SJCRH30 (cell line): Measurements from ENCODE around the gene IFFO2. TPM values are rescaled to one million over a fixed set of nuclear protein-coding genes. Genes with fewer than 3 reads are reported as not detected.

Experiments
- DNase-seq, 2 experiments: peaks; one replicate each; pipeline ENCODE4 v3.0.0-alpha.2; 2015 to 2020
- H3K27ac ChIP-seq: fragments of 250-450 bp; sonication (Bioruptor Pico); 2 replicates; pipeline ENCODE4 v1.5.1; 2020; ENCODE audit warnings: mild to moderate bottlenecking, moderate library complexity
- H3K27me3 ChIP-seq: fragments of 250-450 bp; sonication (Bioruptor Pico); 2 replicates; pipeline ENCODE4 v1.5.1; 2020; ENCODE audit warnings: mild to moderate bottlenecking, moderate library complexity
- H3K36me3 ChIP-seq: fragments of 250-450 bp; sonication (Bioruptor Pico); 2 replicates; pipeline ENCODE4 v1.5.1; 2020; ENCODE audit warnings: mild to moderate bottlenecking, moderate library complexity
- H3K4me1 ChIP-seq: fragments of 250-450 bp; sonication (Bioruptor Pico); 2 replicates; pipeline ENCODE4 v1.5.1; 2020; ENCODE audit warnings: mild to moderate bottlenecking, moderate library complexity
- H3K4me3 ChIP-seq: fragments of 250-450 bp; sonication (Bioruptor Pico); 2 replicates; pipeline ENCODE4 v1.5.1; 2020; ENCODE audit warnings: mild to moderate bottlenecking, moderate library complexity
- H3K9me3 ChIP-seq: fragments of 250-450 bp; sonication (Bioruptor Pico); replicated peaks from 2 replicates; pipeline ENCODE4 v1.5.1; 2020; ENCODE audit warnings: mild to moderate bottlenecking, moderate library complexity
- total RNA-seq: library from RNA; depleted of rRNA; stranded (reverse); fragments of >200 nt; shearing (Covaris generic); gene quantifications from 2 replicates; pipeline ENCODE4 v1.2.3, GENCODE V29; 2014

The IFFO2 gene
- total RNA-seq, 1 experiment from 2014 or later: 5.9 TPM

DNA sequence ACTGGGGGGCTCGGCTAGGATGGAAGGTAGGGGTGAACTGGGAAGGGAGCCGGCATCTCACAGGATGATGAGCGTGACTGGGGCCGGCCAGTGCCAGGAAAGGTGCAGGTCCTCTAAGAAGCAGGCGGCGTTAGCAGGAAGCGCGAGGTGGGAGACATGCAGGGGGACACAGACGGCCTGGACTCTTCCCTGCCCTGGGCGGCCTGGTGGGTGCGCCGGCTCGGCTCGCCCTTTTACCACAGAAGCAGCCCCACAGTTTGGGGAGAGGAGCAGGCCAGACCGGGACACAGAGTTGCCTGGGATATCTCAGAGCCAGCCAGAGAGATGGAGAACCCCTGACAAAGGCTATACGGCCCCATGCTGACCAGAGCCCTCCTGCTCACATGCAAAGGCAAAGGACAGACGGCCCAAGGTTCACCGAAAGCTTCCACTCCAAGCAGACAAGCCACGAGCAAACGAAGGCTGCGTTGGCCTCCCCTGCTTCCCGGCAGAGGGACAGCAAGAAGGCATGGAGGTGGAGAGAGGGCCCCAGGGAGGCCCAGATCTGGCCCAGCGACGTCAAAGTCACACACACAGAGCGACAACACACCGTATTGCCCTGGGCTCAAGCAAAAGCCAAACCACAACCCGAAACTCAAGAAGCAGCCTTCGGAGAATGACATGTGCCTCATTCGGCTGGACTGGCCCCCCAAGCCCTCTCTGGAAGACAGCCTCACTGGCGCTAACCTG, 39.2 kb downstream of the IFFO2 start:
- no peaks in the 10 kb centered on the region for H3K9me3 ChIP-seq
- H3K36me3 ChIP-seq: no peaks in the 10 kb centered on the region
- H3K27me3 ChIP-seq: no peaks in the 10 kb centered on the region
- no peak for DNase-seq
- H3K4me3 ChIP-seq: no peak overlapping the region
- H3K27ac ChIP-seq: no peak overlapping the region
- H3K4me1 ChIP-seq: peaks cover 6% of the 10 kb centered on the region

DNA sequence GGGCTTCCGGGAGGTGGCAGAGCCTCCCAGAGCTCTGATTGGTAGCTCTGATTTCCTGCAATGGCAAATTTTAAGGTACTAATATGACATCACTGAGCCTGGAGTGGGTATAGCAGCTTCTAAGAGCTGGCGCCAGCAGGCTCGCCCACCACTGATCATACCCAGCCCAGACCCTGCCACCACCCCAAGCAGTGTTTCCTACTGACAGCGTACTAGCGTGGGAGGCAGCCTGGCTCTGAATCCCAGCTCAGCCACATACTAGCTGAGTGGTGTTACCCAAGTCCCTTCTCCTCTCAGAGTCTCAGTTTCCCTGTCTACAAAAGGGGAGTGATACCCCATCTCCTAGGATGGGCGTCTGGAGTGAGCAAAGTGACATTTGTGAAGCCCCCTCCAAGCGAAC, 41.1 kb downstream of the IFFO2 start:
- H3K27me3 ChIP-seq: no peaks in the 10 kb centered on the region
- H3K9me3 ChIP-seq: no peaks in the 10 kb centered on the region
- DNase-seq: no peak
- H3K4me1 ChIP-seq: no peaks in the 10 kb centered on the region
- H3K4me3 ChIP-seq: no peak overlapping the region
- H3K36me3 ChIP-seq: no peaks in the 10 kb centered on the region
- no peak overlapping the region for H3K27ac ChIP-seq

- no peaks in the 10 kb centered on the region for H3K9me3 ChIP-seq
- H3K27ac ChIP-seq: no peak overlapping the region
- no peaks in the 10 kb centered on the region for H3K27me3 ChIP-seq
- no peaks in the 10 kb centered on the region for H3K36me3 ChIP-seq
- DNase-seq: peak; percentile 66 to 80
- H3K4me1 ChIP-seq: no peaks in the 10 kb centered on the region
- no peak overlapping the region for H3K4me3 ChIP-seq
Measured at GRCh38 chr1:18913065-18913835, 43.2 kb downstream of the IFFO2 start.

GRCh38 chr1:18912550-18912949, 43.9 kb downstream of the IFFO2 start:
- no peak for DNase-seq
- H3K9me3 ChIP-seq: no peaks in the 10 kb centered on the region

DNA sequence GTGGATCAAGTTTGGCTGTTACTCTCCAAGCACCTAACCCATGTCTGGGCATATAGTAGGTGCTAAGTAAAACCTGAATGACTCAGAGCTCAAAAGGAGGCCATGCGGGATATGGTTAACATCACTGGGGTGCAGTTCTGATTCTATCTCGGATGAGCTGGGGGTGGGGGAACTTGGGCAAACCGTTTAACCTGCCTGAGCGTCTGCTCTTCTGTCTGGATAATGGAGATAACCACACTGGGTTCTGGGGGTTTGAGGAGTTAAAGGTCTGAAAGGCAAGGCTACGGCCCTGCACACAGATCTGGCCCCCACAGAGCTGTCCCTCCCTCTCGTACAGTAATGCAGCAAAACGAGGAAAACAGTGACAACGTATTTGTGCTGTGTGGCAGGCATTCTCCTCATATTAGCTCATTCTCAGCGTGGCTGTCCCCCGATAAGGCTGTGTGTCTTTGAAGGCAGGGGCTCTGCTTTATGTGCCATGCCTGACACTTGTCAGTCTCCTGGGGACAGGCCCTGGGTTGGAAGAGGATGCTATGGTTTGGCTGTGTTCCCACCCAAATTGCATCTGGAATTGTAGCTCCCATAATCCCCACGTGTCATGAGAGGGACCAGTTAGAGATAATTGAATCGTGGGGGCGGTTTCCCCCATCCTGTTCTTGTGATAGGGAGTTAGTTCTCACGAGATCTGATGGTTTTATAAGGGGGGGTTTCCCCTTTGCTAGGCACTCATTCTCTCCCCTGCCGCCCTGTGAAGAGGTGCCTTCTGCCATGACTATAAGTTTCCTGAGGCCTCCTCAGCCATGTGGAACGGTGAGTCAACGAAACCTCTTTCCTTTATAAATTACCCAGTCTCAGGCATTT, 47.3 kb downstream of the IFFO2 start:
- Histone ChIP-seq H3K36me3 (no peaks in the 10 kb centered on the region), H3K4me1 (peaks cover 2% of the 10 kb centered on the region; the same call in 1 of the 2 replicates), H3K9me3 (no peaks in the 10 kb centered on the region), H3K4me3 (no peak overlapping the region), H3K27me3 (no peaks in the 10 kb centered on the region), H3K27ac (no peak overlapping the region)
- no peak for DNase-seq

More at GRCh38 chr1:18912550-18912949, 43.9 kb downstream of the IFFO2 start:
- Histone ChIP-seq H3K36me3 (no peaks in the 10 kb centered on the region), H3K27me3 (no peaks in the 10 kb centered on the region), H3K27ac (no peak overlapping the region), H3K4me3 (no peak overlapping the region), H3K4me1 (no peaks in the 10 kb centered on the region)

DNA sequence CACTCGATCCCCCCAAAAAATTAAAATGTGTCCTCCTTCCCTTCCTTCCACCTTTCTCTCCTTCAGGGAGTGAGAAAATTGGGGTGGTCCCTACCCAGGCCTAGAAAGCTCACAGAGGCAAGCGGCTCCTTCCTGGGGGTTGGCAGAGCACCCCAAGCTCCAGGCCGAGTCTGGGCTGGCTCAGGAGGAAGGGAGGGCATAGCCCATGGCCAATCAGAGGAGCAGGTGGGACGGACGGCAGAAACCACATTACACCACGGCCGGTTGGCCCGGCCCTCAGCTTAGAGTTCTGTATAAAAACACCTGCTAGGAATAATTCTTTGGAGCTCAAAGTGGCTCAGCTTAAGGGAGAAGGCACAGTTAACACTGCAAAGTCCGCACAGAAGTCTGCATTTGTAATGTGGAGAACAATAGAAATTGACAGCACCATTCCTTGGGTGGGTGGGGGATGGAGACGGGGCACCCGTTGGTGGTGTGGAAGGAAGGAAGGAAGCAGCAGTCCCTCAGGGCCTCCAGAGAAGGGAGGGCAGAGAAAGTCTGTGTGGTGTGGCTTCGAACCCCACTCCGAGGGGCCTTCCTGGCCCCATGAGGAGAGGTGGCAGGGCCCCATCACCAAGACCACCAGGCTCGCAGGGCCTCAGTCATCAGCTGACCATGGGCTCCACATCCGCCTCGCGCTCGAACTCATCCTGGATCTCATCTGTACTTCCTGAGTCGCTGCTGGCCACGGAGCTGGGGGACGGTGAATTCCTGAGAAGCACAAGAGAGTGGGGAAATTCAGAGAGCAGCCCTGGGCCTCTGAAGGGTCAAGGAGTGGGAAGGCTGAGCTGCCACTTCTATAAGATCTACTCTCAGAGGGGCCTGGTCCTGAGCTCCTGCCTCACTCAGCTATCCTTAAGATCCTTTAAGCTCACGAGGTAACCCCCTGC, 48.3 kb downstream of the IFFO2 start:
- peak; percentile 38 to 61 for DNase-seq
- Histone ChIP-seq H3K36me3 (no peaks in the 10 kb centered on the region), H3K27me3 (no peaks in the 10 kb centered on the region), H3K4me3 (no peak overlapping the region), H3K9me3 (no peaks in the 10 kb centered on the region), H3K27ac (no peak overlapping the region), H3K4me1 (peaks cover 10% of the 10 kb centered on the region)

DNA sequence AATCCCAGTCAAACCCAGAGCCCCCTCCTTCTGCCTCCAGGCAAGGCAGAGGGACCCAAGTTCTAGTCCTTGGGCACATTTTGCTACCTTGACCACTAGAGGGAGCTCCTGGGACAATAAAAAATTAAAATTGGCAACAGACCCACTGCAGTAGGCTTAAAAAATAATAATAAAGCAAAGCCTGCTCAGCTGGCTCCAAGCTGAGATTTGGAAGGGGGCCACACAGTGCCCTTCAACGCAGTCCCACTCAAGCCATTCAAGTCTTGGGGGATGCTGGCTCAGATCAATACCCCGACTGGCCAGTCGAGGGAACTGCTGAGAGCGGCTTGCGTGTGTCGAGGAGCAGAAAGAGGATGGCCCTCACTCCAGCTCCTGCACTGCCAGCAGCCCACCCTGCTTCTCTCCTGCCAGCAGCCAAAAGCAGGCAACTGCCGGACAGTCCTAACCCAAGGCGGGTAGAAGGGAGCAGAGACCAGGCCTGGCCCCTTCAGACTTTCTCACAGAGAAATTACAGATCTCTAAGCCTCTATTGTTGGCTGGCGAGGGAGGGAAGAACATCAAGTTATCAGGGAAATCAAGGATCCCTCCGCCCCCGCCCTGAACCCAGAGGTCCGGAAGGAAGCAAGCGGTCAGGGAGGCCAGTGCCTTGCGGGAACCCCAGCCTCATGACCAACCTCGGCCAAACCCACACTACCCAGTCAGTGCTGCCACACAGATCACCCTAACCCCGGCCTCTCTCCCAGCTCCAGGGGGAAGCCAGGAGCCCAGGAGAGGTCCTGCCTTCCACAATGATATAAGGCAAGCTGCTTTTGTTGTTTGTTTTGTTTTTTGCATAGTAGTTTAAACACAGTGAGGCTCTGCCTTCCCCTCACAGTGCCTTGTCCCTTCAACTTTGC, 49.2 kb downstream of the IFFO2 start:
- H3K4me1 ChIP-seq: peaks cover 10% of the 10 kb centered on the region
- no peak overlapping the region for H3K27ac ChIP-seq
- H3K4me3 ChIP-seq: no peak overlapping the region
- peak; percentile 53 to 84 for DNase-seq
- no peaks in the 10 kb centered on the region for H3K27me3 ChIP-seq
- H3K36me3 ChIP-seq: no peaks in the 10 kb centered on the region
- no peaks in the 10 kb centered on the region for H3K9me3 ChIP-seq

- Histone ChIP-seq H3K27me3 (no peaks in the 10 kb centered on the region), H3K4me1 (peaks cover 24% of the 10 kb centered on the region), H3K9me3 (no peaks in the 10 kb centered on the region), H3K36me3 (no peaks in the 10 kb centered on the region), H3K27ac (no peak overlapping the region; the same call in 1 of the 2 replicates), H3K4me3 (peak overlapping the region; percentile 78)
- DNase-seq: no peak
Measured at GRCh38 chr1:18903291-18903756, 53.2 kb downstream of the IFFO2 start.

DNA sequence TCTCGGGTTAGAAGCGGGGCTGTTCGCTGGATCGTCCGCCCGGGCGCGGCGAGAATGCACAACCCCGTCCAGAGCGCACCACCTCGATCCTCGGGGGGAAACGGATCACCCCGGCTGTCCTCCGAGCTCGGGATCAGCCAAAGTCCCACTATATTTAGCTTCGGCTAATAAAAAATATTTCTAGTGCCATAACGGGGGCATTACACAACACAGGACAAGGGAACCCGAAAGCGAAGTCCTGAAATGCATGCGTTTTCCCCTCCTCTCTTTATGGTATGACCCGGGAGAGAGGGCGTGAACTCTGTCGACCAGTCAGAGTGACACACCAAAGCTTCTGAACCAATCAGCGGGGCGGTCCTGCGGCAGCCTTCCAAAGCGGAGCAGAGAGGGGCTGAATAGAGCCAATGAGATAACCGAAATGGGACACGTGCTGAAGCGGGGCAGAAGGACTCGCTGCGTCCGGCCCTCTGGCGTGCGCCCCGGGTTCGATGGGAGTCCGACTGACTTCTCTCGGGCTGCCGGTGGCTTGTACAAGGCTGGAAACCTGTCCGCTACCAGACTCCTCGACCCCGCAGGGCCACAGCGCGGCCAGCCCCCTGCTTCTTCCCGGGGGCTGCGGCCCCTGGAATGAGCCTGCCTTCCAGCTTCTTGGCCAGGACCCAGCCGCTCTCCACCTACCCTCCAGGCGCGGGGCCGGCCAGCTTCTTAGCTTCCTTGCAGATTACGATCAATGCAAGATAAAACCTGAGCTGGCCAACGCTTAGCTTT, 53.8 kb downstream of the IFFO2 start, which contains the start of gene ALDH4A1:
TSS of gene ALDH4A1 (minus strand) at position 33 of the 768 bp plus-strand sequence. CDS start at position 1, 32 bp downstream.
- peak; percentile 99 for DNase-seq
- peaks cover 24% of the 10 kb centered on the region for H3K4me1 ChIP-seq
- peak within 1 kb of the TSS; percentile 78 for H3K4me3 ChIP-seq
- H3K9me3 ChIP-seq: no peaks in the 10 kb centered on the region
- H3K27me3 ChIP-seq: no peaks in the 10 kb centered on the region
- H3K27ac ChIP-seq: peak within 1 kb of the TSS; percentile 93
- H3K36me3 ChIP-seq: no peaks in the 10 kb centered on the region

GRCh38 chr1:18901952-18902522, 54.4 kb downstream of the IFFO2 start:
- H3K36me3 ChIP-seq: no peaks in the 10 kb centered on the region
- peaks cover 24% of the 10 kb centered on the region for H3K4me1 ChIP-seq
- H3K27me3 ChIP-seq: no peaks in the 10 kb centered on the region
- peak; percentile 49 to 62 for DNase-seq
- peak overlapping the region; percentile 93 for H3K27ac ChIP-seq
- H3K9me3 ChIP-seq: no peaks in the 10 kb centered on the region
- H3K4me3 ChIP-seq: peak overlapping the region; percentile 78

DNA sequence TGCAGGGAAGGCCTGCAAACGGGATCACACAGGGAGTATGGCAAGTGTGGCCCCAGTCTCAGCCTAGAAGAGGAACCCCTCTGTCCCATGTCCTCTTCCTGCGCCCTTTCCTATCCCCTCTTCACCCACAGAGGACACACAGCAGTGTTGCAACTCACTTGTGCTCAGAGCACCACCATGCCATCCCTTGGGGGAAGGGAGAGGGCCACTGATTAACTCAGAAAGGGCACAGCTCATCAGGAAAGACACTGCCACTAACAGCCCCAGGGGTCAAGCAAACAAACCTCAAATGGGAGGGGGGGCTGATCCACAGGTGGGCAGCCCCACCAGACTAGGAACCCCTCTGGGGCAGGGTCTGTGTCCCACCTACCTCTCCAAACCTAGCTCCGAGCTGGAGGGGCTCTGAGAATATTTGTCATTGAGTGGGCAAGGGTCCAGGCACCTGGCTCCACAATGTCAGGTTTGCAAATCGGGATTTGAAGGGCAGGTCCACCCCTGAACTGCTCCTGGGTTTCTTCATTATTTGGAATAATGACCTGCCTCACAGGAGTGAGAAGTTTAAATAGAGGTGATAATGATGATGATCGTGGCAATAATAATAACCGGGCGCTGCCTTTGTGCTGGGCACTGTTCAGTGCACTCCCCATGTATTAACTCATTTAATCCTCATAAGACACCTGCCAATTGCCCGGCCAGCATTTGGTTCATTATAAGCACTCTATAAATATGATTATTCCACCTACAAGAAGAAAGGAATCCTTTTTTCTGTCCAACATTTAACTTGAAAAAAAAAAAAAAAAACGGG, 55.1 kb downstream of the IFFO2 start:
- no peaks in the 10 kb centered on the region for H3K9me3 ChIP-seq
- DNase-seq: no peak
- H3K27ac ChIP-seq: no peak overlapping the region
- no peaks in the 10 kb centered on the region for H3K36me3 ChIP-seq
- peaks cover 24% of the 10 kb centered on the region for H3K4me1 ChIP-seq
- H3K4me3 ChIP-seq: peak overlapping the region; percentile 78
- H3K27me3 ChIP-seq: no peaks in the 10 kb centered on the region
